GM12865 (cell line): ENCODE measurements around the gene ARAP3.

Experiments
- DNase-seq: peaks from one replicate; pipeline ENCODE4 v3.0.0; 2010; ENCODE audit warnings: low read depth
- H3K4me3 ChIP-seq: 2 replicates; pipeline ENCODE4 v1.5.1; 2011; ENCODE audit warnings: mild to moderate bottlenecking, low read depth, low read length, control low read depth
- TF ChIP-seq, protein P1 (sequence below): IDR thresholded peaks from 2 replicates; pipeline ENCODE4 v1.5.1; 2011; ENCODE audit warnings: low read length, control low read depth, low read depth, inconsistent platforms; ENCODE audit not compliant: insufficient read depth; ENCODE audit errors: missing control alignments

ARAP3 gene

GRCh38 chr5:141681295-141681694 lies 735 bp downstream of the ARAP3 start:
- no peak for DNase-seq
- H3K4me3 ChIP-seq: no peak overlapping the region
- TF ChIP-seq, protein P1, sequence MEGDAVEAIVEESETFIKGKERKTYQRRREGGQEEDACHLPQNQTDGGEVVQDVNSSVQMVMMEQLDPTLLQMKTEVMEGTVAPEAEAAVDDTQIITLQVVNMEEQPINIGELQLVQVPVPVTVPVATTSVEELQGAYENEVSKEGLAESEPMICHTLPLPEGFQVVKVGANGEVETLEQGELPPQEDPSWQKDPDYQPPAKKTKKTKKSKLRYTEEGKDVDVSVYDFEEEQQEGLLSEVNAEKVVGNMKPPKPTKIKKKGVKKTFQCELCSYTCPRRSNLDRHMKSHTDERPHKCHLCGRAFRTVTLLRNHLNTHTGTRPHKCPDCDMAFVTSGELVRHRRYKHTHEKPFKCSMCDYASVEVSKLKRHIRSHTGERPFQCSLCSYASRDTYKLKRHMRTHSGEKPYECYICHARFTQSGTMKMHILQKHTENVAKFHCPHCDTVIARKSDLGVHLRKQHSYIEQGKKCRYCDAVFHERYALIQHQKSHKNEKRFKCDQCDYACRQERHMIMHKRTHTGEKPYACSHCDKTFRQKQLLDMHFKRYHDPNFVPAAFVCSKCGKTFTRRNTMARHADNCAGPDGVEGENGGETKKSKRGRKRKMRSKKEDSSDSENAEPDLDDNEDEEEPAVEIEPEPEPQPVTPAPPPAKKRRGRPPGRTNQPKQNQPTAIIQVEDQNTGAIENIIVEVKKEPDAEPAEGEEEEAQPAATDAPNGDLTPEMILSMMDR: no peak

DNA sequence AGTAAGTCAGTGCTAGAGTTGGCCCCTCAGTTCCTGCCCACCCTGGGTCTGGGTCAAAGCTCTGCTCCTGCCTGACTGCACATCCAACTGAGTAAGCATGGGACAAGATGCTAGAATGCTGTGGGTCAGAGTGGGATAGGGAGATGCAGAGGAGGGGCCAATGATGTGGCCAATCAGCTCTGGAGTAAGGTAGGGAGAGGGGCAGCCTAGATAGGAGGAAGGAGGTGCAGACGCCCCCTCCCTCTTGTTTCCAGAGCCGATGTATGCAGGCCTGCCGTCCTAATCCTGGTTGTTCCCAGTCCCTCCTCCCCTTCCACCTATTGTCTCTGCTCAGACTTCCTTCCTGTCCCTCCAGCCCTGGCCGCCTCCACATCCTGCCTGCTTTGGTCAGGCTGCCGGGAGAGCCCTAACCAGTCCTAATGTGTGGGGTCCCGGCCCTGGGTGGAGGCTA lies 1.3 kb downstream of the ARAP3 start:
- no peak for DNase-seq

DNA sequence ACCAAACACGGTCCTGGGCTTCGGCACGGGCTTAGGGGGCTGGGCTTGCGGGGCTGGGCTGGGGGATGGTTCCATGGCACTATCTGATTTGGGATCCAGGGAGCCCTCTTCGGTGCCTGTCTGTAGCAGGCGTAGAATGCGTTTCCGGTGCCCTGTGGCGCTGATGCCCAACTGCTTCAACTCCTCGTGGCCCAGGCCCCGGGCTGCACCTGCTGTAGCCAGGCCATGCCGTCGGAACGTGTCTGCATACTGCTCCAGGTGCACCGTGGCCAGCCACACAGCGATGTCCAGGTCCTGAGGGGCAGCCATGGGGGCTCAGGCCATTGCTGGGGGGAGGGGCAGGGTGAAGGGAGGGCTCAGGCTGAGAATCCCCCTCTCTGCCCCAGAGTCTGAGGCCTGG lies 1.9 kb downstream of the ARAP3 start:
- H3K4me3 ChIP-seq: no peak overlapping the region
- DNase-seq: no peak
- TF ChIP-seq, protein P1: no peak

More for the DNA sequence above, 1.3 kb downstream of the ARAP3 start:
- TF ChIP-seq, protein P1: no peak
- H3K4me3 ChIP-seq: no peak overlapping the region

DNA sequence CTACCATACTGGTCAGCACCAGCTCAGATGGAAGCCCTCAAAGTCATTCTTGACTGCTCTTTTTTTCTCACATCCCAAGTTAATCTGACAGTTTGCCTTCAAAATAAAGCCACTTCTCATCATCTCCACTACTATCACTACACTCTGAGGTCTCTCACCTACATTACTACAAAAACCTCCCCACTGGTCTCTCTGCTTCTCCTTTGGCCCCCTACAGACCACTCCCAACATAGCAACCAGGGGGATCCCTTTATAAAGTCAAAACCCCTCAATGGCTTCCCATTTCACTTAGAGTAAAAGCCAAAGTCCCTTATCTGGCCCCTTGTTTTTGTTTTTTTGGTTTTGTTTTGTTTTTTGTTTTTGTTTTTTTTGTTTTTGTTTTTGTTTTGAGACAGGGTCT lies 4.6 kb downstream of the ARAP3 start:
- TF ChIP-seq, protein P1: peak; percentile 3
- DNase-seq: no peak
- no peak overlapping the region for H3K4me3 ChIP-seq

DNA sequence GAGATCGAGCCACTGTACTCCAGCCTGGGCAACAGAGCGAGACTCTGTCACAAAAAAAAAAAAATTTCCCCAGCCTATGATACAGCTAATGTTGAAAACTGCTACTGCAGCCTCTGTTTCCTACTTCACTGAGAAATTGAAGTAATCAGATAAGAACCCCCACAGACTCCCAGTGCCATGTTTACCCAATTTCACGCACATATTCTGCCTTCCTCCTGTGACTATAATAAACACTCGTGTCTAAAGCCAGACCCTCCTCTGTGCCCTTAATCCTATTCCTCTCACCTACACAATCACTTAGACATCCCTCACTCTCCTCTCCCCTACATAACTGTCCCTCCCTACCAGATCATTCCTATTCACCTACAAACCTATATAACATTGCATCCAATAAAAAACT lies 6.4 kb downstream of the ARAP3 start:
- H3K4me3 ChIP-seq: no peak overlapping the region
- TF ChIP-seq, protein P1: no peak
- no peak for DNase-seq

DNA sequence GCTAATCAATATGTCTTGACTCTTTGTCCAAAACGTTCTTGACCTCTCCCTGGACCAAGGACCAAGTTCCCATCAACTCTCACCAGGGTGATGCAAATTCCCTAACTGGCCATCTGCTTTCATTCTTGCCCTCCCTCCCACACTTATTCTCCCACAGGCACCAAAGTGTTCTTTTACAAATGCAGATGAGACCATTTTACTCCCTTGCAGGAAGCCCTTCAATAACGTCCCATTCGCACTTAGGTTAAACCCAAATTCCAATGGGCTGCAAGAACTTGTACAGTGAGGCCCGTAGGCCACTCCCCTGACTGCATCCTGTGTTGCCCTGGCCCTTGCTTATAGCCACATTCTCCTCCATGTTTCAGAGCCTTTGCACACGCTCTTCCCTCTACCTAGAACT lies 7.3 kb downstream of the ARAP3 start:
- no peak overlapping the region for H3K4me3 ChIP-seq
- TF ChIP-seq, protein P1: no peak
- no peak for DNase-seq
